ENCODE measurements around the gene HSD17B1.

HSD17B1 gene

DNA sequence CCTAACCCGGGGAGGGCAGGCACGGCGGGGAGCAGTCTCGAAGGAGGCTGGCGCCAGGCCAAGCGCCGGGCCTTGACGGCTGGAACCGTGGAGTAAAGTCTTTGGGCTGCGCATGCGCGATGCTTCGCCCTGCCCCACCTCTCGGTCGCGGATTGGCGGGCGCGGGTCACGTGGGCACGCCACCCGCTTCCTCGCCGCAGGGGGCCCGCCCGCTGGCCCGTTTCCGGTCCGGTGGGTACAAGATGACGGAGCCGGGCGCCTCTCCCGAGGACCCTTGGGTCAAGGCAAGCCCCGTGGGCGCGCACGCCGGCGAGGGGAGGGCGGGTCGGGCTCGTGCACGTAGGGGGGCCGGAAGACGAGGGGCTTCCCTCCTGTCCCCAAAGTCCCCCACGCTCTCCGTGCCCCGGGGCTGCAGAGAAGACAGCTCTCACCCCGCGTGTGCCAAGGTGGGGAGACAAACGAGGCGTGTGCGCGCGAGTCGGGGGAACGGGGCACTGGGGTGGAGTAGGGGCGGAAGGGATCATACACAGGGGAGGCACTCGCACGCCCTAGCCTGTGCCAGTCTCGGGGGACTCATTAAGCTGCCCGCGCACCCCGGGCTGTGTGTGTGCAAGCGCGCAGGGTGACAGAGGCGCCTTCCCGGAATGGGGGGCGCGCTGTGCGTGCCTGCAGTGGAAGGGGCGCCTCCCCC, 14.3 kb downstream of the HSD17B1 start, which contains the start of gene MLX:
MLX (plus strand) TSS at position 218 of the 691 bp plus-strand sequence; CDS start at position 243, 25 bp downstream.
- peak; percentile 92 for DNase-seq (ENCODE audit: low spot score)

DNA sequence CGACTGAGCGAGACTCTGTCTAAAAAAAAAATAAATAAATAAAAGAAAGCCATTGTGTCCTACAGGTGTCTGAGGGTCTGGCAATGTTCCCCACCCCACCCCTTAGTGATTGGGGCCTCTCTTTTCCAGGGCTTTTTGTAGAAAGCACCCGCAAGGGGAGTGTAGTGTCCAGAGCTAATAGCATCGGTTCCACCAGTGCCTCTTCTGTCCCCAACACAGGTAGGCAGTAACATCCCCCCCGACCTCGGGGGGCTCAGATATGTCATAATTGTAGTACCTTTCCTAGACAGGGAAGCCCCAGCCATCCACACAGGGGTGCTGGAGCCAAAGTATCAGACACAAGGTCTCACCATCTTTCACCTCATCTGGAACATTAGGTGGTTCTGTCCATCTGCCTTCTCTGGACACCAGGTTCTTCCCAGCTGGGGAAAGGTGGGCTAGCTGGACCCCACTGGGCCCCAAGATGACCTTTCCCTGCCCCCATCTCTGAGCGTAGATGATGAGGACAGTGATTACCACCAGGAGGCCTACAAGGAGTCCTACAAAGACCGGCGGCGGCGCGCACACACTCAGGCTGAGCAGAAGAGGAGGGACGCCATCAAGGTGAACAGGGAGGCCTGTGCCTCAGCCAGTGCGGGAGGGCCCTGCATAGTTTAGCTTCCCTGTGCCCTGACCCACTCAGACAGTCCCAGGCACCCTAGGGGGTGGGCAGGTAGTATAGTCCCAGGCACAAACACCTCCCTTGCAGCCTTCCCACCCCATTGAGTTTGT, 15.8 kb downstream of the HSD17B1 start:
- DNase-seq (ENCODE audit: low spot score), result no peak

DNA sequence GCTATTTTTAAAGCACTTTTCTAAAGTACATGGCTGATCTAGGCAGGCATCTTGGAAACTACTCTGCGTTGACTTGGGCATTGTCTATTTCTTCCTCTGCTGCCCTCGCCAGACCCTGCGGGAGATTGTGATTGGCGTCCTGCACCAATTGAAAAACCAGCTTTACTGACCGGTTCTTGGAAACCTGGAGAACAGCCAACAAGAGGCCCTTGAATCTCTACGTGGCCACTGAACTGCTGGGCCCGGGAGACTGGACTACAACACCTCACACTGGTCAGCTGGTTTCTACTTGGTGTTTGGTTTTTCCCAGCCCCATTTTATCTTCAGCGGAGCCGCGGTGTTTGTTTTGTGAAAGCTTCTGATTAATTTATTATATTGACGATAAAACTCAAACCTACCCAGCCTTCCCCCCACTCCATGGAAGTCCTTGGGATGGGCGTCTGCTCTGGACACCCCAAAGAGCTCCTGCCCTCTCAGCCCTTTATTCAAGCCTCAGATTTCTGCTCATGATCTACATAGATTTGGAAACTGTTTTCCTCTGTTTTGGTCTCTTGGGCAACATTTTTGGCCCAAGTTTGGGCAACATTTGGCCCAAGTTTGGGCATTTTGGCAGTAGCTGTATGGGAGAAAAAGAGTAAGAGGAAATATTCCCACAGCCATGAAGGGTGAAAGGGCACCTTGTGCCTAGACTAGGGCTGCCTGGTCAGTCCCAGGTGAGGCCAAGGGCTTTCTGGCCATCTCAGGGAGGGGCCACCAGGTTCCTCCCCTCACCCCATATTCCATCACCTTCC, 18.9 kb downstream of the HSD17B1 start:
- DNase-seq (ENCODE audit: low spot score), result no peak

DNA sequence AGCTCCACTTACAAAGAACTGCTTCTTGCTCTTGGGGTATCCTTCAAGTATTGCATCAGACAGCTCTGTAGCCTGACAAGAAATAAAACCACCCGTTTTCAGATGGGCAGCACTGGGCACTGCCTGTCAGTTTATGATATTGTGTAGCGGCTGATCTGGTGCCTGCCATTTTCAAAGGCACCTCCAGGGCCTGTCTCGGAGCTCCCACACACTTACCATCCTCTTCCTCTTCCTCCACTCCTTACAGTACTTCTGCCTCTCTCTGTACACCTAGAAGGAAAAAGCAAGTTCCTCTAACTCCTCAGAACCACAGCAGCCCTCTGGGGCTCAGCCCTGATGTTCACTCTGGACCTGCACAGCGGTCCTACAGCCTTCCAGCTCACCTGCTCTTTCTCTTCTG, 20.4 kb downstream of the HSD17B1 start:
- no peak for DNase-seq (ENCODE audit: low spot score)

DNA sequence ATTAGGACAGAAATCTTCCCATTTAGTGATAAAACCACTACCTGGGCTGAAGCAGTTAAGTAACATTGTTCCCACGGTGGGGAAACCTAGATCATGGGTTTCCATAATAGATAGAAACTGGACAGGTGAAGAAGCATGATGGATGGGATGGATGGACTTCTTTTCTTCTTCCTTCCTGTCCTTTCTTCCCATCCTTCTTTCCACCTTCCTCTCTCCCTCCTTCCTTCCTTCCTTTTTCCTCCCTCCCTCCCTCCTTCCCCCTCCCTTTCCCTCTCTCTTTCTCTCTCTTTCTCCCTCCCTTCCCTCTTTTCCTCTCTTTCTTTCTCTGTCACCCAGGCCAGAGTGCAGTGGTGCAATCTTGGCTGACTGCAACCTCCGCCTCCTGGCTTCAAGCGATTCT, 21.7 kb downstream of the HSD17B1 start:
- no peak for DNase-seq (ENCODE audit: low spot score)

DNA sequence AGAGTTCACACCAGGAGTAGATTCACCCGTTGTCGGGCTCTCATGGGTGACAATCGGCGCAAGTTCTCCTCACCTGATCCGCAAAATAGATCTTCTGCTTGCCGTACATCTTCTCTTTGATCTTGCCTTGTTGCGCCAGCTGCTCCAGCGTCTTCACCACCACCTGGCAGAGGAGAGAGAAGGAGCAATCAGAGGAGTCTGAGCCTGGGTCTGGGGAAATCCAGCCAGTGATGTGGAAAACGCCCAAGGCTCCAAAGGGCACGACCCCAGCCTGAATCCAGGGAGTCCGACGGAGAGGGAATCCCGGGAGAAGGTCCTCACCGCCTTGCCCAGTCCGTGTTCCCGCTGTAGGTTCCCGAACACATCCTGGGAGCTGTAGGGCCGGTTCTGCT, 24.4 kb downstream of the HSD17B1 start:
- DNase-seq (ENCODE audit: low spot score), result no peak

DNA sequence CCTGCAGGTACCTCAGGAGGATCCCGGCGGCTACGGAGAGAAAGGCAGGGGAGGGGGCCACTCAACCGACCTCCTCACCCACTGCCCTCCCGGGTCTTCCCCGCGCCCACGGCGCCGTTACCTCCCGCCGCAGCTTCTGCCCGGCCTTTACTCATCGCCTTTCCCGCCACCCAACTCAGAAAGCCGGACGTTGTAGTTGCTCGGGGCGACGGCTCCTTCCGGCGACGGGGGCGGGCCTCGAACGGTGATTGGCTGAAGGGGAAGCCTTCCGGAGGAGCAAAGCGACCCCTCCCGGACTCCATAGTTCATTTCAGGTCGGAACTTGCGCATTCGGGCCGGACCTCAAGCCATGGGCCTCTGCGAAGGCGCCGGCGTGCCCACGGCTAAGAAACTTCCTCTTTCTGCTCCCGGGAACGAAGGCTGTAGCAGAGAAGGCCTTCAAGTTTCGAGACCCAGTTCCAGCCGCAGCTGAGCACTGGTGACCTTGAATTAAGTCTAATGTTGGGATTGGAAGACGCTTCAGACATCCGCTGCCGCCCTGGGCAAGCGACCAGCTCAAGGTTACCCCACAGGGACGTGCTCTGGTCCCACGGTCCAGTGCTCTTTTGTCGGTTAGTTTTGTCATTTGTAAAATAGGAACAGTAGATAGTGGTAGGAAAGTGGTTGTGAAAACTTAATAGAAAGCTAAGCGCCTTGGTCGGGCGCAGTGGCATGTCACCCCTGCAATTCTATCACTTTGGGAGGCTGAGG, 25.0 kb downstream of the HSD17B1 start, which contains the start of gene PSMC3IP:
PSMC3IP (minus strand) TSS at position 198 of the 750 bp plus-strand sequence; CDS start at position 155, 43 bp downstream.
- DNase-seq (ENCODE audit: low spot score), result peak; percentile 94

DNA sequence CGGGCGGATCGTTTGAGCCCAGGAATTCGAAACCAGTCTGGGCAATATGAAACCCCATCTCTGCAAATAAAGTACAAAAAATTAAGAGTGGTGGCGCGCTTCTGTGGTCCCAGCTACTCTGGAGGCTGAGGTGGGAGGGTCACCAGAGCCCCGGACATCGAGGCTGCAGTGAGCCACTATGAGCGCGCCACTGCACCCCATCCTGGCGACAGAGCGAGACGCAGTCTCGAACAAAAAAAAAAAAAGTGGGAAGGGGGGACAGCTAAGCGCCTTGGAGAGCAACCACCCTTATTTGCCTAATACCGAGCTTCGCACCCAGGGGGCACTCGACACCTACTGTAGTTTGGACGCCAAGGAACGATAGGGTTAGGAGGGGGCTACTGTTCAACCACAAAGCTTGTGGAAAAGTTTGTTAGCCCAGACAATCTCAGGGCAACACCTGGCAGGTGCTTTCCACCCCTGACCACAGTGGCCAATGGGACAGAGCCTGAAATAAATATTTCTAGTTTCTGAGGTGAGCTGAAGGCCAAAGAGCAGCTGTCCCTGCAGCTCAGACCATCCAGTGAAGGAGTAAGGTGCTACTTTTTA, 25.7 kb downstream of the HSD17B1 start:
- no peak for DNase-seq (ENCODE audit: low spot score)

DNA sequence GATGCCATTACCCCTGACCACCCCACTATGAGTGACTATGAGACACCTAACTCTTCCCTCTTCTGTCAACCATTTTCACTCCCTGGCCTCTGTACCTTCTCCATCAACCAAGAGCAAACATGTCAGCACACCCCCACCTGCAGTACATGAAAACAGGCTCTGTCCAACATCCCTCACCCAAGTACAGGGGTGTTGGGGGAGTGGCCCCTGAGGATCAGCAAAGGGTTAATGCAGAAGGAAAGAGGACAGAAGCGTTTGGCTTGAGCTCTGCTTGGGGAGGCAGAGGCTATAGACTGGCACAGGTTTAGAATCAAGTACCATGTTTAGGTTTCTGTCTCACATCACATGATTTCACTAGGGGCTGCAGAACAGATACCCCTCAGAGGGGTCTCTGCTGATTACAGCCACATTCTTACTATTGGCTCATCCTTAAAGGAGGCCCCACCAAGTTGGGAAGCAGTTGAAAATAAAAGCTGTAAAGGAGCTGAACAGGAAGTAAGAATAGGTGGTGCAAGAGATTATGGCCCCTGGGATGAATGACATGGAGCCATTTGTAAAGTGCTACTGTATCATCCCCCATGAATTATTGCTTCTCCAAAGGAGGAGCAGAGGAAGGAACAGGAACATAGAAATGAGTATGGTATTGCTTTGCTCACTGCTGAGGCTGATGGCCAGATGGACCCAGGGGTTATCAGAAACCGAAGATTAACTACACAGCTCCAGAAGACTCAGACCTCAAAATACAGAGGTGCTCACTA, 27.2 kb downstream of the HSD17B1 start:
- DNase-seq (ENCODE audit: low spot score), result no peak

DNA sequence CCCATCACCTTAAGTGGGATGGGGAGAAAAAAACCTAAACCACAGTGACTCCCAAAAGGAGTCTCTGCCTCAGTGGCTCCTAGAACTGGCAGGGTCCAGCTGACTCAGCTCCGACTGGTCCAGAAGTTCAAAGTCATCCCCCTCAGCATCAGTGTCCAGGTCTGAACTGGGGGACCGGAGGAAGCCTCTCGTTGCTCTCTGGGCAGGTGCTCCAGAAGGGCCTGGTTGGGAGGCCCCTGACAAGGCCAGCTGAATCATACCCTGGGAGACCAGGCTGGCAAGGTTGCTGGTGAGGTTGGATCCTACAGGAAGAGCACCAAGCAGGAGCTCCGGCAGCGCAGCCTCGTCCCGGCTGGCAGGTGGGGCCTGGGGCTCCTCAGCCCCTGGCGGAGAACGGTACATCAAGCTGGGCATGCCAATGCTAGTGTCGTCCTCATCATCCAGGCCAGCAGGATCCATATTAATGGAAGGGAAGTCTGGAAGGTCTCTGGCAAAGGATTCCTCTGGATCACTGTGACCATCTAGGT, 29.1 kb downstream of the HSD17B1 start:
- DNase-seq (ENCODE audit: low spot score), result no peak

DNA sequence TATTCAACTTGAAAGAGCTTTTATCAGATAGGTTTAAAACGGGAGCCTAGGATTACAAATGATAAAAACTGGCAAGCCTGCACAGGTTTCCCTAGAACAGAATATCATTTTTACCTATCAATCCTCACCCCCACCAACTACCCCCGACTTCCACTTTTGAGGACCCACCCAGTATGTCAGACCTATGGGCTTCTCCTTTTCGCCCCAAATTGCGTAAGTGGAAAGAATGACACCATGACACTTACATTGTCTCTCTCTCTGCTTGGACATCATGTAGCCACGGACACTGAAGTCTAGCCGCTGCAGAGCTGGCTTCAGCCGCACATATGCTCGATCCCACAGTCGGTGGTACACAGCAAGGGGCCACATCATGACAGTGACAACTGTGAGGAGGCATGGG, 32.2 kb downstream of the HSD17B1 start:
- DNase-seq (ENCODE audit: low spot score), result no peak

DNA sequence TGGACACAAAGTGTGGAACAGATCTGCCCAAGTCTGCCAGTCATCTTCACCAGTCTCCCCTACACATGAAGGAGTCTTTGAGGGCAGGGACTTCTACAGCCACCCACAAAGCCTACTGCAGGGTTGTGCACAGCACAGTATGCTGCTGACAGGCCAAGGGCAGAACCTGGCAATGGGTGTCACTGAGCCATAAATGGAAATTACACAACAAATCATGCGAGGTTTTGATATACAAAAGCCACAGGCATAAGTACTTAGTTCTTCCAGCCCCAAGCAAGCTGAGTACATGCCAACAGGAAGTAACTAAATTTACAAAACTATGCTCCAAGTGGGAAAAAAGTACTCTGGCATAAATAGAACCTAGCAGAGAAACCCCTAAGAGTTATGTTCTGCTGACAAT, 32.6 kb downstream of the HSD17B1 start:
- DNase-seq (ENCODE audit: low spot score), result no peak

DNA sequence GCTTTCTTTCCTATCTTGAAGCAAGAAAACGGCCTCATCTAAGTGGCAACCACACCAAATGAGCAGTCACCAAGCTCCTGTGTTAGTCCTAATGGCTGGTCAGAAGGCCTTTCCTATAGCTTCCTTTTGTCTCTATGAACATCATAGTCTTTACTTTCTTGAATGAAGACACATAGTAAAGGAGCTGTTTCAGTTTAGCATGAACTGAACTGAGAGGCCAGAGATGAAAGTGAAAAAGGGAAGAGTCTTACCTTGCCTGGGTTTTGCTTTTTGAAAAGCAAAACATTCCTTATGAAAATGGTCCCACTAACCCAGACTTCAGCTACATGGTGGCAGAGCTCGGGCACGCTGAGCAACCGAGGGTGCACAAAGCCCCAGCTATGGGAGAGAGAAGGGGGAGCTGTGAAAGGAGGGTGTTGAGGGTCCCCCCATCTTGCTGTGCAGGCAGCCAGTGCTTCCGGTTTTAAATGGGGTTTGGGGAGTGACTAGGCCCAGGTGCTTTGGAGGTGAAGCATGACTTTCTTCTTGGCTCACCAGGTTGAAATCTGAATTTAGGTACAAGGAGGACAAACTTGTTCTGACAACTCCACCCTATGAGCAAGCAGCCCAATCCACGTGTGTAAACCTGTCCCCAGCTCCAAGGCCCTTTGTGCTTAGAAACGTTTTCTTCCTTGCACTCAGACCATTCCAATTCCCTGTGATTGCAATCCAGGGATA, 33.9 kb downstream of the HSD17B1 start:
- no peak for DNase-seq (ENCODE audit: low spot score)

DNA sequence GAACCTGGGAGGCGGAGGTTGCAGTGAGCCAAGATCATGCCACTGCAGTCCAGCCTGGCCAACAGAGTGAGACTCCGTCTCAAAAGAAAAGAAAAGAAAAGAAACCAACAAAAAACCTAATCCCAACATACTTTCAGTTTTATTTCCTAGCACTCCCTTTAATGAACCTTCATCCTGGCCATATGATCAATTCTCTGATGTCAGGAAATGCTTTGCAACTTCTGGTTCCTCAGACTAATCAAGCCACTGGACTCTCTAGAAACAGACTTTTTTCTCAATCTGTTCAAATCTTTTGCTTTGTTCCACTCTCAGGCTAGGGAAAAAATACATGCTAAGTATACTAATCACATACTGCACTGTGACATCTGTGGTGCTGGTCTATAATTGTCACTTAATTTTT, 38.2 kb downstream of the HSD17B1 start:
- DNase-seq (ENCODE audit: low spot score), result no peak

DNA sequence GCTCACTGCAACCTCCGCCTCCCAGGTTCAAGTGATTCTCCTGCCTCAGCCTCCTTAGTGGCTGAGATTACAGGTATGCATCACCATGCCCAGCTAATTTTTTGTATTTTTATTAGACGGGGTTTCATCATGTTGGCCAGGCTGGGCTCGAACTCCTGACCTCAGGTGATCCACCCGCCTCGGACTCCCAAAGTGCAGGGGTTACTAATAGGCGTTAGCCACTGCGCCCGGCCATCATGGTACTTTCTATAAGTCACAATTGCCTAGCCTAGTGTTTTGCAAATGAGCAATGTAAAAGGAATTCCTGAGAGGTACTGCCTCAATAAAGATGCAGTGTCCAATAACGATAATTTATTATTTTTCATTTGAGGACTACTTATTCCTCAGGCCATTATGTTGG, 38.7 kb downstream of the HSD17B1 start:
- DNase-seq (ENCODE audit: low spot score), result no peak

DNA sequence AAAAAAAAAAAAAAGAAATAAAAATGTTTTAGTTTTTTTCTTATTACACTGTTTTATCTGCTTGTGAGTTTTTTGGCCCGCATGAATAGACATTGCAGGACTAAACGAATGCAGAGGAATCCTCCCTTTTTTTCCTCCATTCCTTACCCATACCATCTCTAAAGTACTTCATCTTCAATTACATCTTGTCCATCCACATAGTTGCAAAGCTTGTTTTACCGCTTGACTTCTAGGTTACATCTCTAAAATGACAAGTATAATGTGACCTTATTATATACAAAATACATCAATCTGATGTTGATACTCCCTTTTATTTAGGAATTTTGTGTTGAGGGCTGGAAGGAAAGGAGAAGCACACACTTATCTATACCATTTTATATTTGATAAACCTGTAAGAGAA, 43.7 kb downstream of the HSD17B1 start:
- DNase-seq (ENCODE audit: low spot score), result no peak

DNA sequence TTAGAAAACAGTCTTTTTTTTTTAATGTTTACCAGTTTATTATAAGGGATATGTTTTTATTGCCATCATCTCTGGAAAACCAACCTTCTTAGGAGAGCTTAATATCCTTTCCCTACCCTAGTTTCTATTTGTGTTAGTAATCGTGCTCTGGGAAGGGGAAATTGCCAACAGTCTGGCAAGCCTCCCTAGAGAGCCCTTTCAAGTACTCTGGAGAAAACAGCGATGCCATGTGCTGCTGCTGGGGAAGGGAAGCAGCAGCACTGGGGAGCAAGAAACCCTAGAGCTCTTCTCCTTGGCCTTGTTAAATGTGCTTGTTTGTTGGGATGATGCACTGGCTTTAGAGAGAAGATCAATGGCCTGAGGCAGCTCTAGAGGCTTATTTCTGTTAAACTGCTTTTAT, 46.2 kb downstream of the HSD17B1 start:
- DNase-seq (ENCODE audit: low spot score), result no peak

DNA sequence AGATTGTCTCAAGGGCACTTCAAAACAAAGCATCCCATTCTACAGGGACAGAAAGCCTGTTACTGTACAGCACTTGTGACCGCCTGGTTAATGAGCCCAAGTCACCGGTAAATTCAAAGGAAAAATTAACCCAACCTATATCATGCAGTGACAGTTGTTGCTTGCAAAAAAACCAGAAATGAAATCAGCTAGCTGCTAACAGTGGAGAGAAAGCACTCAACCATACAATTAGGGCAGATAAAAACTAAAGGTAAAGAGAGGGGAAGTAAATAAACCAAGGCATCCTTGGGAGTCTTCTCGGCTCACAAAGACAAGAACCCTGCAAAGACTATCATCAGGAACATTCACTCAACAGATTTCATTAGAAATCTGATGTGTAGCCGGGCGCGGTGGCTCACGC, 50.6 kb downstream of the HSD17B1 start:
- no peak for DNase-seq (ENCODE audit: low spot score)

Measured in kidney capillary endothelial cell (primary cell).